KBM-7 (cell line): ENCODE results near the gene VTI1A.
"Not testable (repeated sequence)": the region's sequence is repeated elsewhere in the genome, so short reads cannot be mapped to it uniquely, and the experiment has no call there.

Source experiments
- DNase-seq: peaks from one replicate; pipeline ENCODE4 v3.0.0-alpha.2; 2015
- in situ Hi-C: fragments of 300-500 bp; cut with MboI; formaldehyde crosslinking; loops from 2 replicates; pipeline ENCODE4 v1.14.3; 2020; ENCODE audit warnings: low sequenced_read_pairs, low pct_unique_long_range_greater_than_20kb, mixed read lengths

VTI1A gene

DNA sequence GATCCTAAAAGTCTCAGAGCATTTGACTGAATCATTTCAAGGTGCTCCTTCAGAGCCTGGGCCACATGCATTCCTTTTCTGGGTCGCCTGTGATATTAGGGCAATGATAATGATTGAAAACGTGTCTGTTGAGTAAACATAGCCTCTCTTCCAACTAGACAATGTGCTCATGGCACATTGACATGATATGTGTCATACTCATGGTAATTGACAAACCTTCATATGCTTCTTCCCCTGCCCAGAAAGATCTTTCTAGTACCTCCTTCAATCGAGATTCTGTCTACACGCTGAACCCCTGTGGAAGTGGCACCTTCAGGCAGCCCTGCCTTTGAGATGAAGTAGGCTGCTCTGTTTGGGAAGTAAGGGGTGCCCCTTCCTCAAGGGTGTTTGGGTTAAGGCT, 404.2 kb downstream of the VTI1A start:
- in situ Hi-C loops = no loop called here
- DNase-seq = no peak

DNA sequence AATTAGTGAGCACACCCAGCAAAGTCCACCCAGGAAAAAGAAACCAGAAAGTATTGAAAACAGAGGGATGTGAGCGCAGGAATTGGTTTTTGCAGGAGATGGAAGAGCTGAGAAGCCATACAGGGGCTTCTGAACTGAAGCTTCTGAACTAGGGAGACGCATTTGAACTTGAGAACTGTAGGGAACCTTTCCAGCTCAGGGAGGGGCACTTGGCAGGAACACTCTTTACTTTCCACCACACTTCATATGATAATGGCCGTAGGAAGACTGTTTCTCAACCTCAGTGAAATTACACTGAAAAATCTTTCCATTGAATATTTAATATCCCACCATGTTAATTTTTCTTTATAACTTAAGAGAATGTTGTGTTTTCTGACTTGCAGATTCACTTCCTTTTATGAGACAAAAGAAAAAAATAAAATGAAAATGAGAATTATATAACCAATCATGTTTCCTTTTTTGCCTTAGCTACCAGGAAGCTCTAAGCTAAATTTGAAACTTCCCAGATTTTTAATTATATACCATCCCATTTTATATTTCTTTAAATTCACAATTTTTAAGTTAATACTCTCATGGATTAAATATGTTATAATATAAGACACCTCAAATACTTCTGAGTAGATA, 404.7 kb downstream of the VTI1A start:
- in situ Hi-C loops = no loop called here
- no peak for DNase-seq

DNA sequence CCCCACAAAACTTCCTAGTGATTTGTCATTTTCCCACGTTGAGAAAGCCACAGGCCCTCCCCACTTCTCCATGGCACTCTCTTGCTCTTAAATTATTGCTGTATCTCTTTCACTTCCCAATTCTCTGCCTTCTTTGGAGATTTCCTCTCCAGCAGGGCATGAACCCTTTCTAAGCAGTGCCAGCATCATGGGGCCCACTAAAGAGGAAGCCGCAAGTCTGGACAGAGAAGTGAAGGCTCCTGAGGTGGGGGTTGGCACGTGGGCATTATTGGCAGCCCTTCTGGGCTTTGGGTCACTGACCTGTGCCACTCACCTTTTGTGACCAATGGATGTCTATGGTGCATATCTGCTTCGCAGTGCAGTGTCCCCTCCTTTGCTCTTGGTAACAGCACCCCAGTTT, 405.3 kb downstream of the VTI1A start:
- in situ Hi-C loops = no loop called here
- DNase-seq = peak; percentile 64

DNA sequence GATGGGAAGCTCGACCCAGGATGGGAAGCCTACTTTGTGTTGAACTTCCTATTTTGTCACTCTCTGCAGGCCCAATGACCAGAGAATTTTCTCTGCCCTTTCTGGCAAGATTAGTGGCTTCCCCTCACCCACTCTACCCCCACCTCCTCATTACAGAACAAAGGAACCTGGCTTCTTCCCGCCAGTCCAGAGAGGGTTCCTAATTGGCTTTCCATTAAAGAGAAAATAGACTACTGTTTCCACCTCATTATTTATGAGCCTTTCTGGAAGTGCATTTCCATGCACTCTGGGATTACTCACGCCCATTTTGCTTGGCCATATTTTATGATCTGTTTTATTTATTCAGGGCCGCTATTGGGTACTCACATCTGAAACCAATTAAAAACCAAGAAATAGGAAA, 408.1 kb downstream of the VTI1A start:
- in situ Hi-C loops = no loop called here
- DNase-seq = no peak

DNA sequence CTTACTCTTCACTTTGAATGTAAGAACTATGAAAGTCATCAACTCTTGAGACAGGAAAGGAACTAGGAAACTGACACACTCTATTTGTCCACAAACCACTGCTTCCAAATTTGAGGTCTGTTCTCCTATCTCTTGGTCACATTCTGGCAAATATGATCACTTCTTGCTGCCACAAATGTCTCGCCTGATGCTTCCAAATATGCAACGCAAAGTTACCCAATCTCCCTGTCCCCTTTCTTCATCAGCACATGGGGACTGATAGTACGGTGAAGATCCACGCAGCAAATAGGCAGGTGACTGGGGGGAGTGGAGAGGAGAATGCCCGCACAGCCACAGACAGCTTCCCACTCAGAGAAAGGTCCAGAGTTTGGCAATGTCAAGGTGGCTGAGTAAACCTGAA, 410.5 kb downstream of the VTI1A start:
- DNase-seq = no peak
- in situ Hi-C loops = no loop called here

DNA sequence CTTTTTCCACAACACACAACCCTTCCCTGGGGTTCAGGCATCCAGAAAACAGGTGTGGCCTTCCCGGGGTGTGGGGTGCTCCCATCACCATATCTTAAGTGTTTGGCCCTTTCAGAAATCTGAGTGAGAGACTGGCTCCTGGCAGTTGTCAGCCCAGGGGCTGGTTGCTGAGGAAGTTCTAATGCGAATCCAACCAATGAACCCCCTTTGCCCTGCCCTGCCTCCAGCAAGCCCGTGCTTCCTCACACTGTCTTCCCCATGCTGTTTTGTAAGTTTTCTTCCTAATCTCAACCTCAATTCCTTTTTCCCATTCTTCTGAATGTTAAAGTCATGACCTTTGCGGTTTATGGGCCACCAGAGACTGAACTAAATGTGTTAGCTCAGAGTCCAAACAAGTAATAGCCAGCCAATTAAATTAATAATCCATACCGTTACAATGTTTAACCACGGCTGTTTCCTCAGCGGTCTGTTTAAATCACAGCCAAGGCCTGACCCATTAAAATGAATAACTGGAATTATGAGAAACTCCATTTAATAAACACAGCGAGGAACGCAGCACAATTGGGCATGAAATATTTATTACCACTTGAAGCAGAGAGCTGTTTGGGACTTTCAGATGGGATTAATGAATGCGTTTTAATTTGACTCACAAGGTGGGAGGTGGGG, 412.1 kb downstream of the VTI1A start:
- in situ Hi-C loops = no loop called here
- no peak for DNase-seq

DNA sequence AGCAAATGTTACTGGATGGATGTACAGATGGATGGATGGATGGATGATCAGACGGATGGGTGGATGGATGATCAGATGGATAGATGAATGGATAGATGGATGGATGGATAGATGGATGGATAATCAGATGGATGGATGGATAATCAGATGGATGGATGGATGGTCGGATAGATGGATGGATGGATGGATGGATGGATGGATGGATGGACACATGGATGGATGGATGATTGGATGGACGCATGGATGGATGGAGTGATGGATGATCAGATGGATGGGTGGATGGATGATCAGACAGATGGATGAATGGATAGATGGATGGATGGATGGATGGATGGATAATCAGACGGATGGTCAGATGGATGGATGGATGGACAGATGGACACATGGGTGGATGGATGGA, 412.8 kb downstream of the VTI1A start:
- no peak for DNase-seq
- in situ Hi-C loops = no loop called here

DNA sequence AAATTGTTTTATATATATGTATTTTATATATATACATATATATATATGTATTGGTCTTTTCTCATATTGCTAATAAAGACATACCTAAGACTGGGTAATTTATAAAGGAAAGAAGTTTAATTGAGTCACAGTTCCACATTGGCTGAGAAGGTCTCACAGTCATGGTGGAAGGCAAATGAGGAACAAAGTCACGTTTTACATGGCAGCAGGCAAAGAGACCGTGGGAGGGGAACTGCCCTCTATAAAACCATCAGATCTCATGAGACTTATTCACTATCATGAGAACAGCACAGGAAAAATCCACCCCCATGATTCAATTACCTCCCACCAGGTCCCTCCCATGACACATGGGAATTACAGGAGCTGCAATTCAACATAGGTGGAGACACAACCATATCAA, 416.4 kb downstream of the VTI1A start:
- in situ Hi-C loops, DNase-seq: not testable (repeated sequence)
